Neural progenitor cell (in vitro differentiated cells): Measurements from ENCODE around the gene TMEM244. TPM values are rescaled to one million over a fixed set of nuclear protein-coding genes. Genes with fewer than 3 reads are reported as not detected.
"Not testable (repeated sequence)": the region's sequence is repeated elsewhere in the genome, so short reads cannot be mapped to it uniquely, and the experiment has no call there.

Source experiments
- DNase-seq: peaks from one replicate; pipeline ENCODE4 v3.0.0-alpha.2; 2016; ENCODE audit warnings: low spot score
- H2AFZ ChIP-seq: fragments of 200-600 bp; sonication (generic); replicated peaks from 2 replicates; pipeline ENCODE4 v1.6.1; 2016; ENCODE audit warnings: antibody characterized with exemption
- H3F3A ChIP-seq: fragments of 200-600 bp; sonication (generic); 2 replicates; pipeline ENCODE4 v1.6.1; 2016; ENCODE audit warnings: antibody characterized with exemption, low read depth
- H3K27ac ChIP-seq: fragments of 200-600 bp; sonication (generic); 2 replicates; pipeline ENCODE4 v1.5.1; 2016; ENCODE audit warnings: mild to moderate bottlenecking
- H3K27me3 ChIP-seq: fragments of 200-600 bp; sonication (generic); 2 replicates; pipeline ENCODE4 v1.6.1; 2016; ENCODE audit warnings: mild to moderate bottlenecking, moderate library complexity
- H3K36me3 ChIP-seq: fragments of 200-600 bp; sonication (generic); 2 replicates; pipeline ENCODE4 v1.5.1; 2016
- H3K4me1 ChIP-seq: fragments of 200-600 bp; sonication (generic); 2 replicates; pipeline ENCODE4 v1.6.1; 2016; ENCODE audit warnings: mixed run types
- H3K4me2 ChIP-seq: fragments of 200-600 bp; sonication (generic); 2 replicates; pipeline ENCODE4 v1.6.1; 2016
- H3K4me3 ChIP-seq: fragments of 200-600 bp; sonication (generic); 2 replicates; pipeline ENCODE4 v1.5.1; 2016
- H3K79me2 ChIP-seq: fragments of 200-600 bp; sonication (generic); 2 replicates; pipeline ENCODE4 v1.6.1; 2016; ENCODE audit warnings: low read depth
- H3K9ac ChIP-seq: fragments of 200-600 bp; sonication (generic); 2 replicates; pipeline ENCODE4 v1.6.1; 2016
- H3K9me3 ChIP-seq: fragments of 200-600 bp; sonication (generic); 2 replicates; pipeline ENCODE4 v1.5.1; 2016; ENCODE audit warnings: low read depth
- H4K20me1 ChIP-seq: fragments of 200-600 bp; sonication (generic); 2 replicates; pipeline ENCODE4 v1.6.1; 2016; ENCODE audit warnings: low read depth
- H3K27ac Mint-ChIP-seq: 3 replicates; pipeline ENCODE4 v1.8.0; 2021; ENCODE audit warnings: mixed read lengths
- H3K27me3 Mint-ChIP-seq: 2 replicates; pipeline ENCODE4 v1.8.0; 2022; ENCODE audit warnings: low read depth, mild to moderate bottlenecking, inconsistent platforms, moderate library complexity, mixed read lengths; ENCODE audit not compliant: insufficient read depth
- H3K36me3 Mint-ChIP-seq: 3 replicates; pipeline ENCODE4 v1.8.0; 2021; ENCODE audit warnings: mixed read lengths
- H3K4me1 Mint-ChIP-seq: 3 replicates; pipeline ENCODE4 v1.8.0; 2021; ENCODE audit warnings: mixed read lengths
- H3K4me3 Mint-ChIP-seq: 3 replicates; pipeline ENCODE4 v1.8.0; 2021; ENCODE audit warnings: mild to moderate bottlenecking, moderate library complexity, mixed read lengths
- H3K9me3 Mint-ChIP-seq: 3 replicates; pipeline ENCODE4 v1.8.0; 2020; ENCODE audit warnings: mixed read lengths
- EZH2 ChIP-seq: fragments of 200-600 bp; sonication (generic); IDR thresholded peaks from 2 replicates; pipeline ENCODE4 v1.6.1; 2017; ENCODE audit warnings: antibody characterized with exemption, mild to moderate bottlenecking, moderate library complexity
- EZH2phosphoT487 ChIP-seq: fragments of 200-600 bp; sonication (generic); IDR thresholded peaks from 2 replicates; pipeline ENCODE4 v1.6.1; 2017; ENCODE audit warnings: antibody characterized with exemption
- total RNA-seq: library from RNA; depleted of rRNA; stranded (reverse); fragments of >200 nt; gene quantifications from 2 replicates; pipeline ENCODE4 v1.2.3, GENCODE V29; 2015; ENCODE audit warnings: low replicate concordance
- TF ChIP-seq, protein P1 (sequence below): fragments of 200-600 bp; sonication (generic); IDR thresholded peaks from 2 replicates; pipeline ENCODE4 v1.5.1; 2017; ENCODE audit warnings: antibody characterized with exemption, mild to moderate bottlenecking

Gene TMEM244
- total RNA-seq, 1 donor from 2014 or later: not detected

DNA sequence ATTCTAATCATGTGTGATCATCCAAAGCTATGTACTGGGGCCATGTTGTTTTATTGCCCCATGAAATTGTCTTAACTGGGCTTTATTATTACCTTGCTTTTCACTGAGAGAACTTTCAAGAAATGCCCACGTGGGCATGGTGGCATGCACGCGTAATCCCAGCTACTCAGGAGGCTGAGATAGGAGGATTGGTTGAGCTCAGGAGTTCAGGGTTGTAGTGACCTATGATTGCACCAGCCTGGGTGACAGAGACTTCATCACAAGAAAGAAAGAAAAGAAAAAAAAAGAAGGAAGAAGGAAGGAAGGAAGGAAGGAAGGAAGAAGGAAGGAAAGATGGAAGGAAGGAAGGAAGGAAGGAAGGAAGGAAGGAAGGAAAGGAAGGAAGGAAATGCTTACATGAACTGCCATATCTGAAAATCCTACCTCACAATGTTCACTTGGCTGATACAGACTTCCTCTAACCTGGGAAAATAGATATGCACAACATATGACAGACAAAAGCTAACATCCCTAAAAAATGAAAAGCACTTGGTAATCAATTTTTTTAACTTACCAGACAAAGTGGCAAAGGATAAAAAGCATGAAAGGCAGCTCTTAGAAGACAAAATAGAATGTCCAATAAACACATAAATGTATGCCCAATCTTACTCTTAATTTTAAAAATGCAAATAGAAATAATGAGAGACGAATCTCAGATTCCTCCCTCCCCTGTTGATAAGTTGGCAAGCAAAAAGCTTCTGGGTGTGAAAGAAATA, 25.5 kb upstream of the TMEM244 start:
- Mint-ChIP-seq H3K4me3 (no peak overlapping the region), H3K27me3 (peaks cover 2% of the 10 kb centered on the region), H3K4me1 (no peaks in the 10 kb centered on the region), H3K36me3 (no peaks in the 10 kb centered on the region), H3K27ac (no peak overlapping the region), H3K9me3 (no peaks in the 10 kb centered on the region)
- Histone ChIP-seq H3K4me2 (no peak overlapping the region), H3K9me3 (no peaks in the 10 kb centered on the region), H3K4me1 (no peaks in the 10 kb centered on the region), H3K27me3 (no peaks in the 10 kb centered on the region), H3K4me3 (no peak overlapping the region), H3K79me2 (no peaks in the 10 kb centered on the region), H3K27ac (no peak overlapping the region), H2AFZ (no peak overlapping the region), H3K9ac (no peak overlapping the region), H3F3A (no peaks in the 10 kb centered on the region), H3K36me3 (no peaks in the 10 kb centered on the region), H4K20me1 (no peaks in the 10 kb centered on the region)
- TF ChIP-seq EZH2 (no peak), EZH2phosphoT487 (no peak)
- TF ChIP-seq, protein P1, sequence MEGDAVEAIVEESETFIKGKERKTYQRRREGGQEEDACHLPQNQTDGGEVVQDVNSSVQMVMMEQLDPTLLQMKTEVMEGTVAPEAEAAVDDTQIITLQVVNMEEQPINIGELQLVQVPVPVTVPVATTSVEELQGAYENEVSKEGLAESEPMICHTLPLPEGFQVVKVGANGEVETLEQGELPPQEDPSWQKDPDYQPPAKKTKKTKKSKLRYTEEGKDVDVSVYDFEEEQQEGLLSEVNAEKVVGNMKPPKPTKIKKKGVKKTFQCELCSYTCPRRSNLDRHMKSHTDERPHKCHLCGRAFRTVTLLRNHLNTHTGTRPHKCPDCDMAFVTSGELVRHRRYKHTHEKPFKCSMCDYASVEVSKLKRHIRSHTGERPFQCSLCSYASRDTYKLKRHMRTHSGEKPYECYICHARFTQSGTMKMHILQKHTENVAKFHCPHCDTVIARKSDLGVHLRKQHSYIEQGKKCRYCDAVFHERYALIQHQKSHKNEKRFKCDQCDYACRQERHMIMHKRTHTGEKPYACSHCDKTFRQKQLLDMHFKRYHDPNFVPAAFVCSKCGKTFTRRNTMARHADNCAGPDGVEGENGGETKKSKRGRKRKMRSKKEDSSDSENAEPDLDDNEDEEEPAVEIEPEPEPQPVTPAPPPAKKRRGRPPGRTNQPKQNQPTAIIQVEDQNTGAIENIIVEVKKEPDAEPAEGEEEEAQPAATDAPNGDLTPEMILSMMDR: no peak
- DNase-seq: no peak

DNA sequence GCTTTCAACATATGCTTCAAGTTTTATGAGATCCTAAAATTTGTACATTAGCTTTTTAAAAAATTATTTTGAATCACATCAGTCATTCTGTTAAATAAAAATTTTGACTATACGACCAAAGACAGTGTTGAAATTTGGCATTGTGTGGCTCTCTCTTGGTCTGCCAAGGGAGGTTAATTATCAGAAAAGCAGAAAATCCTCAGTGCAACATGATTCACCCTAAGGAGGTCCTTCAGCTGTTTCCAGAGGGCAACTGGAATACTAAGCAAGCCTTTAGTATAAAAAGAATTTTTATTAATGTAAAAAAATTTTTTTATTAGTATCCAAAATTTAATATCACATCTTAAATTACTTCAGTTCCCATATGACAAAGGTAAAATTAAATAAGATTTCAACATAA, 23.1 kb upstream of the TMEM244 start:
- Histone ChIP-seq H2AFZ (no peak overlapping the region), H3K4me2 (no peak overlapping the region), H3K9me3 (no peaks in the 10 kb centered on the region), H3K27ac (no peak overlapping the region), H3K4me3 (no peak overlapping the region), H4K20me1 (no peaks in the 10 kb centered on the region), H3K79me2 (no peaks in the 10 kb centered on the region), H3K36me3 (no peaks in the 10 kb centered on the region), H3K9ac (no peak overlapping the region), H3K4me1 (no peaks in the 10 kb centered on the region), H3K27me3 (no peaks in the 10 kb centered on the region), H3F3A (no peaks in the 10 kb centered on the region)
- no peaks in the 10 kb centered on the region for H3K36me3 Mint-ChIP-seq
- no peak overlapping the region for H3K27ac Mint-ChIP-seq
- no peak overlapping the region for H3K4me3 Mint-ChIP-seq
- no peaks in the 10 kb centered on the region for H3K4me1 Mint-ChIP-seq
- TF ChIP-seq EZH2: no peak
- TF ChIP-seq EZH2phosphoT487: no peak
- TF ChIP-seq, protein P1: no peak
- no peaks in the 10 kb centered on the region for H3K27me3 Mint-ChIP-seq
- DNase-seq: no peak
- H3K9me3 Mint-ChIP-seq: peaks cover 6% of the 10 kb centered on the region

GRCh38 chr6:129882510-129883023, 21.5 kb upstream of the TMEM244 start:
- Histone ChIP-seq H3K27me3 (no peaks in the 10 kb centered on the region), H3K9ac (no peak overlapping the region), H3K27ac (no peak overlapping the region), H2AFZ (no peak overlapping the region), H3K36me3 (no peaks in the 10 kb centered on the region), H3K4me1 (no peaks in the 10 kb centered on the region), H3K4me2 (no peak overlapping the region), H3K9me3 (no peaks in the 10 kb centered on the region), H3K4me3 (no peak overlapping the region), H3K79me2 (no peaks in the 10 kb centered on the region), H4K20me1 (no peaks in the 10 kb centered on the region), H3F3A (no peaks in the 10 kb centered on the region)
- Mint-ChIP-seq H3K9me3 (peaks cover 13% of the 10 kb centered on the region), H3K27me3 (no peaks in the 10 kb centered on the region), H3K4me3 (no peak overlapping the region), H3K27ac (no peak overlapping the region), H3K4me1 (no peaks in the 10 kb centered on the region), H3K36me3 (no peaks in the 10 kb centered on the region)
- TF ChIP-seq EZH2: no peak
- TF ChIP-seq, protein P1: no peak
- no peak for TF ChIP-seq EZH2phosphoT487
- no peak for DNase-seq

DNA sequence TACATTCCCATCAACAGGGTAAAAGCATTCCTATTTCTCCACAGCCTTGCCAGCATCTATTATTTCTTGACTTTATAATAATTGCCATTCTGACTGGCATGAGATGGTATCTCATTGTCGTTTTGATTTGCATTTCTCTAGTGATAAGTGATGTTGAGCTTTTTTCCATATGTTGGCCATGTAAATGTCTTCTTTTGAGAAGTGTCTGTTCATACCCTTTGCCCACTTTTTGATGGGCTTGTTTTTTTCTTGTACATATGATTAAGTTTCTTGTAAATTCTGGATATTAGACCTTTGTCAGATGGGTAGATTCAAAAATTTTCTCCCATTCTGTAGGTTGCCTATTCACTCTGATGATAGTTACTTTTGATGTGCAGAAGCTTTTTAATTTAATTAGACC, 16.8 kb upstream of the TMEM244 start:
- H3K36me3 Mint-ChIP-seq, H3K4me3 Mint-ChIP-seq, H3K9ac ChIP-seq, DNase-seq, H3K9me3 ChIP-seq, H4K20me1 ChIP-seq, H3K4me3 ChIP-seq, H3K27me3 ChIP-seq, H3F3A ChIP-seq, H3K36me3 ChIP-seq, H3K27ac ChIP-seq, H3K27ac Mint-ChIP-seq, H3K4me2 ChIP-seq, H3K27me3 Mint-ChIP-seq, H2AFZ ChIP-seq, H3K4me1 Mint-ChIP-seq, H3K79me2 ChIP-seq, H3K4me1 ChIP-seq: not testable (repeated sequence)
- H3K9me3 Mint-ChIP-seq: peaks cover 13% of the 10 kb centered on the region
